MM.1S (cell line): ENCODE results near the gene CDA.

ENCODE experiments used
- DNase-seq: peaks from one replicate; pipeline ENCODE4 v3.0.0-alpha.2; 2015
- H2AFZ ChIP-seq: fragments of 300-600 bp; sonication (generic); 2 replicates; pipeline ENCODE4 v1.6.0; 2016; ENCODE audit warnings: antibody characterized with exemption, low read length
- H3F3A ChIP-seq: fragments of 300-600 bp; sonication (generic); 2 replicates; pipeline ENCODE4 v1.6.1; 2016; ENCODE audit warnings: mild to moderate bottlenecking, antibody characterized with exemption, low read length, moderate library complexity, mixed read lengths; ENCODE audit not compliant: insufficient read depth
- H3K27ac ChIP-seq: fragments of 300-600 bp; sonication (generic); 2 replicates; pipeline ENCODE4 v1.5.1; 2016; ENCODE audit warnings: mild to moderate bottlenecking, low read length
- H3K27me3 ChIP-seq: fragments of 300-600 bp; sonication (generic); replicated peaks from 2 replicates; pipeline ENCODE4 v1.6.0; 2016; ENCODE audit warnings: low read length; ENCODE audit not compliant: insufficient read depth
- H3K36me3 ChIP-seq: fragments of 300-600 bp; sonication (generic); replicated peaks from 2 replicates; pipeline ENCODE4 v1.6.1; 2016; ENCODE audit warnings: mild to moderate bottlenecking, low read length, mixed read lengths; ENCODE audit not compliant: insufficient read depth
- H3K4me1 ChIP-seq: fragments of 300-600 bp; sonication (generic); 2 replicates; pipeline ENCODE4 v1.6.1; 2016; ENCODE audit warnings: low read length, mixed read lengths
- H3K4me2 ChIP-seq: fragments of 300-600 bp; sonication (generic); 2 replicates; pipeline ENCODE4 v1.6.0; 2016; ENCODE audit warnings: low read depth, low read length
- H3K4me3 ChIP-seq: fragments of 300-600 bp; sonication (generic); 2 replicates; pipeline ENCODE4 v1.5.1; 2016; ENCODE audit warnings: low read length, mixed read lengths
- H3K79me2 ChIP-seq: fragments of 300-600 bp; sonication (generic); 2 replicates; pipeline ENCODE4 v1.6.1; 2016; ENCODE audit warnings: mixed run types, low read length, mixed read lengths
- H3K9ac ChIP-seq: fragments of 300-600 bp; sonication (generic); 2 replicates; pipeline ENCODE4 v1.6.1; 2016; ENCODE audit warnings: low read length, mixed read lengths
- H3K9me2 ChIP-seq: fragments of 300-600 bp; sonication (generic); replicated peaks from 2 replicates; pipeline ENCODE4 v1.6.1; 2016; ENCODE audit warnings: mild to moderate bottlenecking, low read length, mixed read lengths; ENCODE audit not compliant: insufficient read depth
- H3K9me3 ChIP-seq: fragments of 300-600 bp; sonication (generic); replicated peaks from 2 replicates; pipeline ENCODE4 v1.6.1; 2016; ENCODE audit warnings: mild to moderate bottlenecking, low read length, mixed read lengths; ENCODE audit not compliant: insufficient read depth
- H4K20me1 ChIP-seq: fragments of 300-600 bp; sonication (generic); 2 replicates; pipeline ENCODE4 v1.6.1; 2016; ENCODE audit warnings: mild to moderate bottlenecking, low read length, moderate library complexity, mixed read lengths; ENCODE audit not compliant: insufficient read depth
- CTCF ChIP-seq: fragments of 300-600 bp; sonication (generic); IDR thresholded peaks from 2 replicates; pipeline ENCODE4 v1.5.1; 2016; ENCODE audit warnings: antibody characterized with exemption, low read length, mixed read lengths
- EZH2 ChIP-seq: fragments of 300-600 bp; sonication (generic); optimal IDR thresholded peaks from 2 replicates; pipeline ENCODE3; 2017; ENCODE audit warnings: low read depth, mild to moderate bottlenecking, antibody characterized with exemption, low read length, mixed read lengths
- EZH2phosphoT487 ChIP-seq: fragments of 300-600 bp; sonication (generic); IDR thresholded peaks from 2 replicates; pipeline ENCODE4 v1.6.1; 2018; ENCODE audit warnings: antibody characterized with exemption, low read length

Gene CDA

GRCh38 chr1:20661207-20662109, 72.6 kb downstream of the CDA start, which contains the start of gene DDOST:
Gene DDOST (minus strand): TSS chr1:20661369. CDS start chr1:20661350, 19 bp downstream.
- Histone ChIP-seq H3F3A (no peaks in the 10 kb centered on the region; the same call in 1 of the 2 replicates), H2AFZ (peak within 1 kb of the TSS; percentile 90), H3K9me3 (no peaks in the 10 kb centered on the region), H3K4me2 (peak within 1 kb of the TSS; percentile 91), H3K27me3 (no peaks in the 10 kb centered on the region), H3K4me1 (peaks cover 29% of the 10 kb centered on the region), H3K79me2 (peaks cover 48% of the 10 kb centered on the region), H3K4me3 (peak within 1 kb of the TSS; percentile 93), H3K9ac (peak within 1 kb of the TSS; percentile 88), H3K27ac (peak within 1 kb of the TSS; percentile 22; the same call in 1 of the 2 replicates), H3K9me2 (no peaks in the 10 kb centered on the region), H4K20me1 (0 out of 2 replicates have a peak, but pooled peaks cover 9% of the 10 kb centered on the region), H3K36me3 (no peaks in the 10 kb centered on the region)
- TF ChIP-seq EZH2phosphoT487: no peak
- TF ChIP-seq CTCF: peak; percentile 42
- TF ChIP-seq EZH2: no peak
- DNase-seq: peak; percentile 98

- Histone ChIP-seq H3K9me2 (no peaks in the 10 kb centered on the region), H3K27me3 (no peaks in the 10 kb centered on the region; the same call in 1 of the 2 replicates), H3K36me3 (no peaks in the 10 kb centered on the region), H3K9me3 (no peaks in the 10 kb centered on the region), H3K27ac (no peak overlapping the region), H3K4me2 (peak overlapping the region; percentile 91), H3K9ac (peak overlapping the region; percentile 68; the same call in 1 of the 2 replicates), H4K20me1 (0 out of 2 replicates have a peak, but pooled peaks cover 4% of the 10 kb centered on the region), H3F3A (no peaks in the 10 kb centered on the region; the same call in 1 of the 2 replicates), H3K79me2 (peaks cover 42% of the 10 kb centered on the region), H3K4me1 (peaks cover 29% of the 10 kb centered on the region), H3K4me3 (peak overlapping the region; percentile 93), H2AFZ (peak overlapping the region; percentile 90)
- TF ChIP-seq EZH2phosphoT487: no peak
- no peak for TF ChIP-seq EZH2
- no peak for TF ChIP-seq CTCF
- no peak for DNase-seq
Measured at GRCh38 chr1:20662110-20662475, 73.2 kb downstream of the CDA start.

GRCh38 chr1:20663365-20663764, 74.5 kb downstream of the CDA start:
- H3F3A ChIP-seq: no peaks in the 10 kb centered on the region; the same call in 1 of the 2 replicates
- no peaks in the 10 kb centered on the region for H3K9me3 ChIP-seq
- H4K20me1 ChIP-seq: no peaks in the 10 kb centered on the region
- TF ChIP-seq EZH2phosphoT487 (no peak), CTCF (no peak), EZH2 (no peak)
- no peaks in the 10 kb centered on the region for H3K9me2 ChIP-seq
- H3K27ac ChIP-seq: no peak overlapping the region
- H3K4me1 ChIP-seq: peaks cover 22% of the 10 kb centered on the region
- no peak overlapping the region for H3K4me3 ChIP-seq
- H3K4me2 ChIP-seq: no peak overlapping the region
- H3K79me2 ChIP-seq: peaks cover 29% of the 10 kb centered on the region
- H3K27me3 ChIP-seq: peaks cover 3% of the 10 kb centered on the region; the same call in 1 of the 2 replicates
- H3K9ac ChIP-seq: no peak overlapping the region
- no peak for DNase-seq
- H3K36me3 ChIP-seq: no peaks in the 10 kb centered on the region
- H2AFZ ChIP-seq: no peak overlapping the region
